Measurements from ENCODE around the gene COQ9. TPM values are rescaled to one million over a fixed set of nuclear protein-coding genes. Genes with fewer than 3 reads are reported as not detected.

The COQ9 gene
- total RNA-seq, 1 experiment from 2014 or later = 62.7 TPM

DNA sequence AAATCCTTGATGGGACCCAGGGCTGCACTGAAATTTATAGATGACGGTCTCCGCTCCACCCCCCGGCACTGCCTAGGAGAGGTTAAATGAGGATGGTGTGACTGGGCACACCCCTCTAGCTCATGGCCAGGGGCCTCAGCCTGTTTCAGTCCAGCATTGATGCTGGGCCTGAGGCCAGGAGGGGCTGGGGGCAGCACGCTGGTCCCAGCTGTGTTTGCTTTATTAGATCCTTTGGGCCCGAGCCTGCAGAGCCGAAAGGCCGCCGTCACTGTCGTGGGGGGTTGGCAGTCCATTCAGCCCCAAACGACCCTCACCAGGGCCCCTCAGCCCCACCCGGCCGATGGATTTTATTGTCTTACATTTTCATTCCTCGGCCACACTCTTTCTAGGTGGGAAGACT lies 49.8 kb downstream of the COQ9 start:
- no peaks in the 10 kb centered on the region for H3K79me2 ChIP-seq (ENCODE audit: insufficient read depth, low read length)
- H3K9me2 ChIP-seq (ENCODE audit: insufficient read depth) = no peaks in the 10 kb centered on the region
- no peak overlapping the region for H3K27ac ChIP-seq (ENCODE audit: low read depth, low read length)
- no peak for TF ChIP-seq CEBPB (IDR thresholded peaks at IDR 0.05; ENCODE audit: low read depth)
- H2AFZ ChIP-seq (ENCODE audit: low read depth, low read length, poor library complexity, severe bottlenecking) = no peak overlapping the region
- no peaks in the 10 kb centered on the region for H3K4me1 ChIP-seq (ENCODE audit: control insufficient read depth in 1 of 2, insufficient read depth in 2 of 2, low read length in 2 of 2)
- no peak overlapping the region for H3K4me3 ChIP-seq (replicated peaks in 1 of 2; ENCODE audit: low read depth in 1 of 2, low read length in 2 of 2)
- no peak for ATAC-seq
- no peaks in the 10 kb centered on the region for H3K27me3 ChIP-seq (ENCODE audit: insufficient read depth, low read length)
- no peak for DNase-seq (ENCODE audit: low read depth, low spot score)
- ChIA-PET RAD21 (ENCODE audit: low non-redundant PET in 1 of 2, low total read pairs in 2 of 2, uncharacterized antibody in 2 of 2, unreplicated experiment in 2 of 2) (no interaction called here), CTCF (no interaction called here), POLR2A (no interaction called here)
- intact Hi-C loops (cut with micrococcal nuclease) = no loop called here
- H3K9me3 ChIP-seq (ENCODE audit: control insufficient read depth in 1 of 2, insufficient read depth in 1 of 2, low read depth in 1 of 2, low read length in 2 of 2) = no peaks in the 10 kb centered on the region
- no TSS peak for BruUV-seq (replicated peaks)
- H4K20me1 ChIP-seq (ENCODE audit: insufficient read depth) = no peaks in the 10 kb centered on the region
- H3K36me3 ChIP-seq (ENCODE audit: control insufficient read depth in 1 of 2, insufficient read depth in 2 of 2, low read length in 2 of 2) = no peaks in the 10 kb centered on the region
- no peak overlapping the region for H3K9ac ChIP-seq (ENCODE audit: low read length)
- no peak overlapping the region for H3K4me2 ChIP-seq (ENCODE audit: low read length)

DNA sequence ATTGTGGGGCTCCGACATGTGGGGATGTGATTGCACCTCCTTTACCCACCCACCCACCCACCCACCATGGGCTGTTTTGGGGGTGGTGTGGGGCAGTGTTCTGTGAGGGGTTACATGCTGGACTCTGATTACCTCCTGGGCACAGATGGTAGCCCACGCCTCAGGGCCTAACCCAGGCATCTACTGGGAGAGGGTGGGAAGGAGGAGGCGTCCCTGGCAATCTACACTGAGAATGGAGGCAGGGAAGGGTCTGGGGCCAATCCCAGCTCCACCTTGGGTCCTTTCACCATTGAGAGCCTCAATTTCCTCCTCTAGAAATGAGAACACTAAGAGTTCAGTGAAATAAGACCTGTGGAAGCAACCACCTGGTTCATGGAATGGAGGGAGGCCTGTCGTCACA lies 50.8 kb downstream of the COQ9 start:
- no peak for DNase-seq (ENCODE audit: low read depth, low spot score)
- Histone ChIP-seq H3K79me2 (ENCODE audit: insufficient read depth, low read length) (no peaks in the 10 kb centered on the region), H3K4me1 (ENCODE audit: control insufficient read depth in 1 of 2, insufficient read depth in 2 of 2, low read length in 2 of 2) (no peaks in the 10 kb centered on the region), H3K36me3 (ENCODE audit: control insufficient read depth in 1 of 2, insufficient read depth in 2 of 2, low read length in 2 of 2) (no peaks in the 10 kb centered on the region), H2AFZ (ENCODE audit: low read depth, low read length, poor library complexity, severe bottlenecking) (no peak overlapping the region), H3K4me2 (ENCODE audit: low read length) (no peak overlapping the region), H4K20me1 (ENCODE audit: insufficient read depth) (no peaks in the 10 kb centered on the region), H3K4me3 (replicated peaks in 1 of 2; ENCODE audit: low read depth in 1 of 2, low read length in 2 of 2) (no peak overlapping the region), H3K27me3 (ENCODE audit: insufficient read depth, low read length) (no peaks in the 10 kb centered on the region), H3K27ac (ENCODE audit: low read depth, low read length) (no peak overlapping the region), H3K9me3 (ENCODE audit: control insufficient read depth in 1 of 2, insufficient read depth in 1 of 2, low read depth in 1 of 2, low read length in 2 of 2) (no peaks in the 10 kb centered on the region), H3K9ac (ENCODE audit: low read length) (no peak overlapping the region), H3K9me2 (ENCODE audit: insufficient read depth) (no peaks in the 10 kb centered on the region)
- RAD21 ChIA-PET (ENCODE audit: low non-redundant PET in 1 of 2, low total read pairs in 2 of 2, uncharacterized antibody in 2 of 2, unreplicated experiment in 2 of 2) = no interaction called here
- POLR2A ChIA-PET = interaction anchor here (1.2 kb wide), 1 partner anchor 14 kb away, joined by 3 read pairs; no protein-coding TSS in a partner anchor
- intact Hi-C loops (cut with micrococcal nuclease) = no loop called here
- ATAC-seq = no peak
- CTCF ChIA-PET = no interaction called here
- no TSS peak for BruUV-seq (replicated peaks)
- TF ChIP-seq JUND (IDR thresholded peaks at IDR 0.05) (no peak), EZH2 (IDR thresholded peaks at IDR 0.05) (no peak), ZFX (IDR thresholded peaks at IDR 0.05) (no peak), TCF7L2 (IDR thresholded peaks at IDR 0.05; ENCODE audit: borderline replicate concordance, extremely low read depth, insufficient read depth, insufficient read length) (no peak), SRF (IDR thresholded peaks at IDR 0.05; ENCODE audit: low read depth) (no peak), POLR2A (IDR thresholded peaks at IDR 0.05; ENCODE audit: borderline replicate concordance, extremely low read depth, insufficient read depth, insufficient read length) (no peak), ZBTB33 (IDR thresholded peaks at IDR 0.05; ENCODE audit: extremely low read depth, insufficient replicate concordance, low read length) (no peak), RAD21 (IDR thresholded peaks at IDR 0.05; ENCODE audit: low read depth) (no peak), ATF3 (IDR thresholded peaks at IDR 0.05) (no peak), ELF1 (IDR thresholded peaks at IDR 0.05; ENCODE audit: borderline replicate concordance, low read depth) (no peak), YY1 (IDR thresholded peaks at IDR 0.05; ENCODE audit: extremely low read depth, insufficient replicate concordance, low read depth, low read length) (no peak), CBX3 (IDR thresholded peaks at IDR 0.05; ENCODE audit: low read depth) (no peak), CEBPB (IDR thresholded peaks at IDR 0.05; ENCODE audit: low read depth) (no peak)
- TF ChIP-seq, protein P1, sequence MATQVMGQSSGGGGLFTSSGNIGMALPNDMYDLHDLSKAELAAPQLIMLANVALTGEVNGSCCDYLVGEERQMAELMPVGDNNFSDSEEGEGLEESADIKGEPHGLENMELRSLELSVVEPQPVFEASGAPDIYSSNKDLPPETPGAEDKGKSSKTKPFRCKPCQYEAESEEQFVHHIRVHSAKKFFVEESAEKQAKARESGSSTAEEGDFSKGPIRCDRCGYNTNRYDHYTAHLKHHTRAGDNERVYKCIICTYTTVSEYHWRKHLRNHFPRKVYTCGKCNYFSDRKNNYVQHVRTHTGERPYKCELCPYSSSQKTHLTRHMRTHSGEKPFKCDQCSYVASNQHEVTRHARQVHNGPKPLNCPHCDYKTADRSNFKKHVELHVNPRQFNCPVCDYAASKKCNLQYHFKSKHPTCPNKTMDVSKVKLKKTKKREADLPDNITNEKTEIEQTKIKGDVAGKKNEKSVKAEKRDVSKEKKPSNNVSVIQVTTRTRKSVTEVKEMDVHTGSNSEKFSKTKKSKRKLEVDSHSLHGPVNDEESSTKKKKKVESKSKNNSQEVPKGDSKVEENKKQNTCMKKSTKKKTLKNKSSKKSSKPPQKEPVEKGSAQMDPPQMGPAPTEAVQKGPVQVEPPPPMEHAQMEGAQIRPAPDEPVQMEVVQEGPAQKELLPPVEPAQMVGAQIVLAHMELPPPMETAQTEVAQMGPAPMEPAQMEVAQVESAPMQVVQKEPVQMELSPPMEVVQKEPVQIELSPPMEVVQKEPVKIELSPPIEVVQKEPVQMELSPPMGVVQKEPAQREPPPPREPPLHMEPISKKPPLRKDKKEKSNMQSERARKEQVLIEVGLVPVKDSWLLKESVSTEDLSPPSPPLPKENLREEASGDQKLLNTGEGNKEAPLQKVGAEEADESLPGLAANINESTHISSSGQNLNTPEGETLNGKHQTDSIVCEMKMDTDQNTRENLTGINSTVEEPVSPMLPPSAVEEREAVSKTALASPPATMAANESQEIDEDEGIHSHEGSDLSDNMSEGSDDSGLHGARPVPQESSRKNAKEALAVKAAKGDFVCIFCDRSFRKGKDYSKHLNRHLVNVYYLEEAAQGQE (IDR thresholded peaks at IDR 0.05; ENCODE audit: low read depth) = no peak
